Pulmonary artery endothelial cell (primary cell): ENCODE results near the gene RAB20. TPM values are rescaled to one million over a fixed set of nuclear protein-coding genes. Genes with fewer than 3 reads are reported as not detected.

ENCODE experiments used
- total RNA-seq: library from RNA; depleted of rRNA; stranded (reverse); fragments of >200 nt; gene quantifications from 2 replicates; pipeline ENCODE4 v1.2.3, GENCODE V29; 2014

Gene RAB20
- total RNA-seq, 1 donor from 2014 or later, result 1.7 TPM

Other genes starting within 250 kb of the RAB20 start
- 15.6 and 17.9 TPM in 2 replicates for gene NAXD, start 53.8 kb upstream of the RAB20 start, total RNA-seq
- 47.4 and 58.4 TPM in 2 replicates for gene CARS2, start 144.4 kb upstream of the RAB20 start, total RNA-seq
- gene ING1, start 152.0 kb upstream of the RAB20 start, total RNA-seq, result 17.5 and 22.3 TPM in 2 replicates